GM21825 (cell line): Measurements from ENCODE around the gene AMN1.
"Not testable (repeated sequence)": the region's sequence is repeated elsewhere in the genome, so short reads cannot be mapped to it uniquely, and the experiment has no call there.

Experiments used
- ATAC-seq: cut with Tn5 transposase; IDR thresholded peaks from one replicate; pipeline ENCODE4 v1.9.1; 2021; ENCODE audit warnings: mild to moderate bottlenecking, moderate library complexity; ENCODE audit not compliant: unreplicated experiment

The AMN1 gene

DNA sequence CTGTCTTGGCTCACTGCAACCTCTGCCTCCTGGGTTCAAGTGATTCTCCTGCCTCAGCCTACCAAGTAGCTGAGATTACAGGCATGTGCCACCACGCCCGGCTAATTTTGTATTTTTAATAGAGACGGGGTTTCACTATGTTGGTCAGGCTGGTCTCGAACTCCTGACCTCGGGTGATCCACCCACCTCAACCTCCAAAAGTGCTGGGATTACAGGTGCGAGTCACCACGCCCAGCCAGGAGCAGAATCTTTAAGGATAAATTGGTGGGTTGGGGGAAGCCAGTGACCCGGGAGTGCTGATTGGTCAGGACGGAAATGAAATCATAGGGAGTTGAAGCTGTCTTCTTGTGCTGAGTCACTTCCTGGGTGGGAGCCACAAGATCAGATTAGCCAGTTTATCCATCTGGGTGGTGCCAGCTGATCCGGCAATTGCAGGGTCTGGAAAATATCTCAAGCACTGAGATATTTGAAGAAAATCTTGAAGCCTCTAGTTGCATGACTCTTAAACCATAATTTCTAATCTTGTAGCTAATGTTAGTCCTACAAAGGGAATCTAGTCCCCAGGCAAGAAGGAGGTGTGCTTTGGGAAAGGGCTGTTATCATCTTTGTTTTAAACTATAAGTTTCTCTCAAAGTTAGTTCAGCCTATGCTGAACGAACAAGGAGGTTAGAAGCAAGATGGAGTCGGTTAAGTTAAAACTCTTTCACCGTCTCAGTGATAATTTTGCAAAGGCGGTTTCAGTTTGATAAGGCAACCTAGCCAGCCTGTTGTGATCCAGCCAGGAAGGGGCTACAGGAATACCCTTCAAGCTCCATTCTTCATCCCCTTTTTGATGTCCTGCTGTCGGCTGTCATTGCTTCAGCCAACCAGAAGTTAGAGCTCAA is 5.0 kb upstream of the AMN1 start:
- not testable (repeated sequence) for ATAC-seq

DNA sequence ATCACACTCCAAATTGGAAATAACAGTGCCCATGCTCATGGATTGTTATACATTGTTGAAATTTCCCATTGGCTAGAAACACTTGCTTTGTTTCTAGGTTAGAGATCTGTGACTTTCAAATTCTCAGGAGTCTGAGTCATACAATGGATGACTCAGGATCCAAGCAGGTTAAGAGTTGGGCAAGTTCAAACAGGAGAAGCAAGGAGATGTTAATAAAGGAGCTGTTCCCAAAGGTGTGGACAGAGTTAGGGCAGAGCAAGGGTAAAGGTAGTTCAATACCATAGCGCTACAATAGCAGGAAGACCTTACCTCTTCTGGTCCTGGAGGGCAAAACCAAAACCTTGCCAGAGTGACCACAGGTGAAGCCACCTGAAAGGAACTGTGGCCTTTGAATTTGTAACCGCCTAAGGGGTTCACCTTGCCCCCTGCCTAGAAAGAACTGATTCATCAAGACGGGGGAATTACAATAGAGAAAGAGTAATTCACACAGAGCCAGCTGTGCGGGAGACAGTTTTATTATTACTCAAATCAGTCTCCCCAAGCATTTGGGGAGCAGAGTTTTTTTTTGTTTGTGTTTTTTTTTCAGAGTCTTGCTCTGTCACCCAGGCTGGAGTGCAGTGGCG is 4.2 kb upstream of the AMN1 start:
- no peak for ATAC-seq

GRCh38 chr12:31731203-31731602 is 2.4 kb upstream of the AMN1 start:
- not testable (repeated sequence) for ATAC-seq

- no peak for ATAC-seq
Measured at GRCh38 chr12:31729705-31730104, 884 bp upstream of the AMN1 start.

GRCh38 chr12:31728289-31728916 is 418 bp downstream of the AMN1 start:
- ATAC-seq = no peak

DNA sequence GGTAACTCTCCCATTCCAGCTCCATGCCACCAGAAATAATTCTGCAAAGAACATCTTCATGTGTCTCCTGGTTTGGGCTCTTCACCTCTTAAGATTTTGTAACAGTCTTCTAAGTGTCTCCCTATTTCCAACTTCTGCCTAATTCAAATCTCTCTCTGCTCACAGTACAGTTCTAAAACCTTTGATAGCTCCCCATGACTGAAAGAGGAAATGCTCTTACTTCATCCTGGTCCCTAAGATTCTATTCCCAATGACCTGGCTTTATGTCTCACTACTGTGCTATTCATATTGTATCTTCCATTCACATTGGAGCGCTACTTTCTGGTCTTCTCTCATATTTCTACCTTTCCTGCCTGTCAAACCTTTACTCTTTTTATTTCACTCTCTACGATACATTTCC is 1.6 kb downstream of the AMN1 start:
- no peak for ATAC-seq

GRCh38 chr12:31726575-31726974 is 2.2 kb downstream of the AMN1 start:
- ATAC-seq = no peak

DNA sequence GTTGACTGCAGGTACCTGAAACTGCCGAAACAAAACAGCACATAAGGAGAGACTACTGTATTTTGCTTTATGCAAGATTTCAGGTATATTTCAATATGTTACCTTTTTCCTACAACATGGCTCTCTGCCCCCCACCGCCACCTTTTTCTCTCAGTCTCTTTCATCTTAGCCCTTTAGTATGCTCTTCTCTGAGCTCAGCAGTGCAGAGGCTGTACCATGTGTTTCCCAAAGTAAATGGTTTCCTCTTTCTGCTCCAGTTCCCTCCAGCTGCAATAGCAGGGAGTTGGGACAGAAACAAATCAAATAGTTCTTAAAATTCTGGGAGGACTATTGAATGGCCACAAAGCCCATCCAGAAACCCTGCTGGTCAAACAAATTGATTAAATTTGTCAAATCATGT is 4.3 kb downstream of the AMN1 start:
- no peak for ATAC-seq

DNA sequence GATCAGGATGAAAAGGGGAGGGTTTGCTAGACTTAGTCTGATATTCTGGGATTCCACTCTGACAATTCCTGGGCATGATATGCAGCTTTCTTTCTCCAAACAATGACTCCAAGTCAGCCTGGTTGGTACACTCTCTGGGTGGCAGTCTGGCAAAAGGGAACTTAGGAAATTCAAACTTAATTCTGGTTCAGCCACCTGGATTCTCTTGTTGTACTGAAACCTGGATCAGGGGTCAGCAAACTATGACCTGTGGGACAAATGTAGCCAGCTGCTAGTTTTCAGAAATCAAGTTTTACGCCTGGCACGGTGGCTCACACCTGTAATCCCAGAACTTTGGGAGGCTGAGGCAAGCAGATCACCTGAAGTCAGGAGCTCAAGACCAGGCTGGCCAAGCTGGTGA is 6.2 kb downstream of the AMN1 start:
- ATAC-seq = no peak

- not testable (repeated sequence) for ATAC-seq
Measured at GRCh38 chr12:31718542-31719198, 10.2 kb downstream of the AMN1 start.

DNA sequence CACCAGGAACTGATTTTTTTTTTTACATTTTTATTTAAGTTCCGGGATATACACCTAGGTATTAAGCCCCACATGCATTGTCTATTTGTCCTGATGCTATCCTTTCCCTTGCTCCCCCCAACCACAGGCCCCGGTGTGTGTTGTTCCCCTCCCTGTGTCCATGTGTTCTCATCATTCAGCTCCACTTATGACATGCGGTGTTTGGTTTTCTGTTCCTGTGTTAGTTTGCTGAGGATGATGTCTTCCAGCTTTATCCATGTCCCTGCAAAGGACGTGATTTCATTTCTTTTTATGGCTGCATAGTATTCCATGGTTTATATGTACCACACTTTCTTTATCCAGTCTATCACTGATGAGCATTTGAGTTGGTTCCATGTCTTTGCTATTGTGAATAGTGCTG is 11.8 kb downstream of the AMN1 start:
- ATAC-seq = not testable (repeated sequence)

- ATAC-seq = peak; percentile 85
Measured at GRCh38 chr12:31715283-31715825, 13.5 kb downstream of the AMN1 start.

DNA sequence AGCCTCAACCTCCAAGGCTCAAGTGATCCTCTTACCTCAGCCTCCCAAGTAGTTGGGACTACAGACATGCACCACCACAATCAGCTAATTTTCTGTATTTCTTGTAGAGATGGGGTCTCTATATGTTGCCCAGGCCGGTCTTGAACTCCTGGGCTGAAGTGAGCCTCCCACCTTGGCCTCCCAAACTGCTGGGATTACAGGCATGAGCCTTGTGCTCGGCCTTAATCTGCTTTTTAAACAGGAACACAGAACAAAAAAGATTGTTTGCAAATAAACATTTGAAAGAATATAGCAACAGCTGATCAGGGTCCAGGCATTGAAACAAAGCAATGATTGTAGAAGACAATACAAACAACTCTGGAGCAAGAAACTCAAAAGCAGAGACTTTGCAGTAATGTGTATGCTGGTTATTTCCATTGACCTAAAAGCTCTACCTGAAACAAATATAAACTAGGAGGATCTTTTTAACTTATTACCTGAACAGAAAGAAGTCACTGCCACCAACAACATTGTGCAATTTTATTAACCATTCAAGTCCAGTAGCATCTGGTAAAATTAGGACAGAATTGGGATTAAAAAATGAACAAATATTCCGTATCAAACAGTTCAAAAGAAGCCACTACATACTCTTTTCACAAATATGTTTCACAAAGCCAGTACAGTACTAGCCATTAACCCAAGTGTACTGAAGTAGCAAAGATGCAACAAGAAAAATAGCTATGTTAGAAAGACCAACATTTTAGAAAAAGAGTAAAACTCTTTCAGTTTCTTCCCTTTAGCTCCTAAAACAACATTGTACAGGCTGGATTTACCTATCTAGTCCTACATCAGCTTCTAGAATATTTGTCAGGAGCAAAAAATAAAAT is 14.2 kb downstream of the AMN1 start:
- ATAC-seq = no peak

DNA sequence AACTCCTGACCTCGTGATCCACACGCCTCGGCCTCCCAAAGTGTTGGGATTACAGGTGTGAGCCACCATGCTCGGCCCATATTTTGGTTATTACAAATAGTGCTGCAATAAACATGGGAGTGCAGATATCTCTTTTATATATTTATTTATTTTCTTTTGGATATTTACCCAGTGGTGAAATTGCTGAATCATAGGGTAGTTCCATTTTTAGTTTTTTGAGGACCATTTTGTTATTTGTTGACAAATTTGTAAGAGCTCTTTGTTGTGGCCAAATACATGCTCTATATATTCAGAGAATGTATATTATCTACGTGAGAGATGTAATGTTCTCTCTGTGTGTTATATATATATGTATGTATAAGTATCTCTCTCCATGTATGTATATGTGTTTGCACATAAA is 15.9 kb downstream of the AMN1 start:
- ATAC-seq = no peak

GRCh38 chr12:31710021-31710818 is 18.6 kb downstream of the AMN1 start:
- no peak for ATAC-seq

DNA sequence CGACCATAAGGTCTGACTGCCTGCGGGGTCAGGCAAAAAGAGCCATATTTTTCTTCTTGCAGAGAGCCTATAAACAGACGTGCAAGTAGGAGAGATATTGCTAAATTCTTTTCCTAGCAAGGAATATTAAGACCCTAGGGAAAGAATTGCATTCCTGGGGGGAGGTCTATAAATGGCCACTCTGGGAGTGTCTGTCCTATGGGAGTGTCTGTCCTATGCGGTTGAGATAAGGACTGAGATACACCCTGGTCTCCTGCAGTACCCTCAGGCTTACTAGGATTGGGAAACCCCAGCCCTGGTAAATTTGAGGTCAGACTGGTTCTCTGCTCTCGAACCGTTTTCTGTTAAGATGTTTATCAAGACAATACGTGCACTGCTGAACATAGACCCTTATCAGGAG is 20.7 kb downstream of the AMN1 start:
- ATAC-seq = not testable (repeated sequence)

DNA sequence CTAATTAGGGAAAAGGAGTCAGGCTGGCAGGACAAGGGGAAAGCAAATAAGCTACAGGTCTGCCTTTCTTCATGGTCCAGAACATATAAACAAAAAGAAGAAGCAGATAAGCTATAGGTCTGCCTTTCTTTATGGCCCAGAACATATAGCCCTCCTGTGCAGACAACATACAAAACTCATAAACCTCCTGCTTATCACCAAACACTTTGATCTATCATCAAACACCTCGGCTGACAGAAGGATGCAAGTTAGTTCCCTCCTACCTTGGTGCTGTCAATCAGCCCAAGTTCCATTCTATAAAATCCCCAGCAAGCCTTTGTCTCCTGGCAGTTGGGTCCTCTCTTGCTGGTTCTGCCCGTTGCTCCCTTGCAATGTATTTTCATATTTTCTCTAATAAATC is 23.2 kb downstream of the AMN1 start:
- no peak for ATAC-seq

GRCh38 chr12:31702047-31702446 is 26.8 kb downstream of the AMN1 start:
- no peak for ATAC-seq

DNA sequence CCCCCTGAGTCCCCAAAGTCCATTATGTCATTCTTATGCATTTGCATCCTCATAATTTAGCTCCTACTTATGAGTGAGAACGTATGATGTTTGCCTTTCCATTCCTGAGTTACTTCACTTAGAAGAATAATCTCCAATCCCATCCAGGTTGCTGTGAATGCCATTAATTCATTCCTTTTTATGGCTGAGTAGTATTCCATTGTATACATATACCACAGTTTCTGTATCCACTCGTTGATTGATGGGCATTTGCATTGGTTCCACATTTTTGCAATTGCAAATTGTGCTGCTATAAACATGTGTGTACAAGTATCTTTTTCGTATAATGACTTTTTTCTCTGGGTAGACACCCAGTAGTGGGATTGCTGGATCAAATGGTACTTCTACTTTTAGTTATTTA is 38.9 kb downstream of the AMN1 start:
- ATAC-seq = not testable (repeated sequence)
